Measurements from ENCODE around the gene DMRT2.

DNA sequence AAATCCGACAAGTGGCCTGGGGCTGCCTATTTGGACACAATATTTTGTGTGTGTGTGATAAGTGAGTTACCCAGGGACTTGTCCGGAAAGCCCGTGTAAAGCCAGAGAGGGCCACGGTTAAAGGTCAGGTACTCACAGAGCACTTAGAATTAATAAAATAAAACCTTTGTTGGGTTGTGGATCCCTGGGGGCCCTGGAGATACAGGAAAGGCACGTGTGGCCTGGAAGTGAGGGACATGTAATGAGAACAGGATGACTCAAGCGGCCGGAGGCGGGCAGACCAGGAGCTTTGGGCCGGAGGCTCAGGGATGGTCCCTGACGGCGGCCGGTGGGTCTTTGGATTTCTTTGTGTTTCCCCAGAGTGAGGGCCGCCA is 1.0 kb downstream of the DMRT2 start:
- TF ChIP-seq CEBPB (IDR thresholded peaks at IDR 0.05): no peak
- TF ChIP-seq RAD21 (IDR thresholded peaks at IDR 0.05; ENCODE audit: low read depth): no peak
- no peak for TF ChIP-seq EP300 (IDR thresholded peaks at IDR 0.05; ENCODE audit: borderline replicate concordance)
- TF ChIP-seq ZBTB7A (IDR thresholded peaks at IDR 0.05; ENCODE audit: low read depth): no peak
- TF ChIP-seq, protein P1, sequence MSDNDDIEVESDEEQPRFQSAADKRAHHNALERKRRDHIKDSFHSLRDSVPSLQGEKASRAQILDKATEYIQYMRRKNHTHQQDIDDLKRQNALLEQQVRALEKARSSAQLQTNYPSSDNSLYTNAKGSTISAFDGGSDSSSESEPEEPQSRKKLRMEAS (IDR thresholded peaks at IDR 0.05): no peak
- no peak for TF ChIP-seq YY1 (IDR thresholded peaks at IDR 0.05; ENCODE audit: low read depth)
